ENCODE results near the gene RAB40C.

GRCh38 chr16:675884-676564 is 86.2 kb downstream of the RAB40C start:
- TF ChIP-seq STAT6 (CRISPR knock-in tag; conservative IDR thresholded peaks at IDR 0.05; ENCODE audit: low read depth) = no peak
- no peak for TF ChIP-seq TEAD4 (CRISPR knock-in tag; IDR thresholded peaks at IDR 0.05)
- no peak for TF ChIP-seq IRF2 (CRISPR knock-in tag; IDR thresholded peaks at IDR 0.05; ENCODE audit: borderline replicate concordance, low read depth)
- TF ChIP-seq MAX (CRISPR knock-in tag; IDR thresholded peaks at IDR 0.05) = no peak
- TF ChIP-seq TCF7 (CRISPR knock-in tag; IDR thresholded peaks at IDR 0.05; ENCODE audit: low read depth) = no peak
- no peak for TF ChIP-seq KAT7 (CRISPR knock-in tag; IDR thresholded peaks at IDR 0.05; ENCODE audit: borderline replicate concordance)
- TF ChIP-seq OVOL2 (CRISPR knock-in tag; IDR thresholded peaks at IDR 0.05; ENCODE audit: borderline replicate concordance) = no peak
- TF ChIP-seq CTCF (IDR thresholded peaks at IDR 0.05) = no peak
- no peak for TF ChIP-seq NFE2L1 (CRISPR knock-in tag; IDR thresholded peaks at IDR 0.05)
- no peak for TF ChIP-seq E2F5 (CRISPR knock-in tag; IDR thresholded peaks at IDR 0.05)
- no peak for TF ChIP-seq USF1 (CRISPR knock-in tag; IDR thresholded peaks at IDR 0.05)

Measured in WTC11 (cell line).